Right hindlimb (tissue), 1 donor: Measurements from ENCODE around the gene FMNL2.

Experiments used
- DNase-seq: peaks from one replicate; pipeline ENCODE4 v3.0.0-alpha.2; 2018

FMNL2 gene

DNA sequence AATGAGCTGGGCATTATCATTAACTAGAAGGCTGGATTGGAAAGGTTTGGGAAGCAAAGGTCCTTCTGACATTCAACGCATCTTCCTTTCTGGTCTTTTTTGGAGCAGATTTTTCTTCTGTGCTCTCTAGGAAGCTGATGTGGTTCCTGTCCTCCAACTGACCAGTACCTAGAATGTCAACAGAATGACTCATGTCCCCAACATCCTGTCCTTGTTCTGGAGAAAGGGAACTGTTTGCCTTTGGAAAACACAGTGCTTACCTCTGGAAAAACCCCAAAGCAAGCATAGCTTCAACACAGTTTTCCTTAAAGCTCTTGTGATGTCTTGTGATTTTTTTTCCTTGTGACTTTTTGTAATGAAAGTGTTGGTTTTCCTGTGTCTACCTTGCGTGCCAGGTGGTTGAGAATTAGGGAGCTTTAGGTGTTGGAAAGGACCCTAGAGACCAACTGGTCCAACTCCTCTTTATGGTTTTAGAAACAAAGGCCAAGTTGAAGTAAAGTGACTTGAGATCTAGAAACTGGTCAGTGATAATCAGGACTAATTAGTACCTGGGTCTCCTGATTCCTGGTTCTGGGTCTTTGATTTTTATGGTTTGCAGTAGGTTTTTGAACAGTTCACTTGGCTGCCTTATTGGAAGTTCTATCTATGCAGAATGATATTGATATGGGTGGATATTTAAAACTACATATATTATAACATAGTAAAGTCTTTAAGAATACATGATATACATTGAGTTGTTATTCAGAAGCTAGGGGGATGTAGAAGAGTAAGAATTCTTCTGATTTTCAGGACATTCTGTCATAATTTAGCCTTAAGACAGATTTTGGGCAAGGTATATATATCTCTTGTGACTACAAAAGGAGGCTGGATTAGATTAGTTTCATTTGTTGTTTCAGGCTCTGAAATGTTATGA is 70.5 kb downstream of the FMNL2 start:
- DNase-seq: no peak

DNA sequence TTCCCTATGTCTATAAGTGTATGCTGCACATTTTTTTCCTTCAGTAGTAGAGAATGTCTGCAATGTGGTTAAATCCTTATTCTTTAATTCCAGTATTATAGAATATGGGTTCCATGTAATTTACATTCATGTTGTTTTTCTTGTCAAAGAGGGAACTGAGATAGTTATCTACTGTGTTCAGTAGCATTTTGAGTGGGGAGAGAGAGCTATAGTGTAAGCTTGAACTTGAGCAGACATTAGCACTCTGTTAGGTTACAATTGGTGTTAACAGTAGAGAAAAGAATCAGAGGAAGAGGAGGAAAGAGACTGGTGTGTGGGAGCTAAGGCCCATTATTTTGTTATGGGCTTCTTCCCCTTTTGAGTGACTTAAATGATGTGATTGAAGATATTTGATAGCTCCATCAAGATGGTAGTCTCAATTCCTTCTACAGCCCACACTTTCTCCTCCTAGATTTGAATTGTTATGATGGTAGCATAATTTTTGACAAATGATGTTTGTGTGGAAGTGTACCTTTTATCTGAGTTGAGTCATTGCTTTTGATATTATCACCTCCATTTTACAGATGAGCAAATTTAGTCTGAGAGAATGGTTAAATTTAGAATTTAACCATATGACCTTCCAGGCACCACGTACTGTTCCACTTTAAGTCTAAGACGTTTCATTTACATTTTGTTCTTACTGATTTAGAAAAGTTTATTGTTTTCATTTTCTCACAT is 71.3 kb downstream of the FMNL2 start:
- no peak for DNase-seq

DNA sequence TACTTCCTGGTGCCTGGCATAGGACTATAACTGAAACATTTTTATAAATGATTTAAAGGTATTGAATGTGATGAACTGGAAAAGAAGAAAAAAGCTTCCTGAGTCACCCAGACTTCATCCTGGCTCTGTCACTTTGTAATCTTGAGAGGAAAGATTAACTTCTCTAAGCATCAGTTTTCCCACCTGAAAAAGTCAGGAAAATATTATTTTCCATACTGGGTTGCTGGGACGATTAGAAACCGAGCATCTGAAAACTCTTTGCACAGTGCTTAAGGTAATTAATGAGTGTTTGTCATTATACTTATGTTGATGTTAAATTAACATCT is 71.8 kb downstream of the FMNL2 start:
- DNase-seq: no peak

DNA sequence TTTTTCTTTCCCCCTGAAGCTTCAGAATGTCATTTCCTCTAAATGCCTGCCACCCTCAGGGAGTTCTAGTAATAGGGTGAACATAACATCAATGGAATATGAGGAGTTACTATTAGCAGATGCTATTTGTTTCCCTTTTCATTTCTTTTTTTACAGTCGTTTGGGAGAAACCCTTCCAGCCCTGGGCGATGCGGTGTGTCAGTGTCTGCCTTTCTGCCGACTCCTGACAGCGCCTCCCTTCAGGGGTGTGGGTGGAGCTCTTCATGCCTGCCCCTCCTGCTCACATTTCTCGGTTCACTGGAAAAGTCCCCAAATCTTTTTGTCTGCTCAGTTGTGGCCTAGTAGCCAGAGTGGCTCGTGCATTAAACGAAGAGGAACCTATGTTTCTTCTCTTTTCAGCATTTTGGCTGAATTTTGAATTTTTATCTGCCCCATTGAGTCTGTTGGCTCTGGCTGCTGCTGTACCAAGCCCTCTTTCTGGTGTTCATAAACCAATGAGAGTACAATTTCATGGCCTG is 72.3 kb downstream of the FMNL2 start:
- DNase-seq: no peak

DNA sequence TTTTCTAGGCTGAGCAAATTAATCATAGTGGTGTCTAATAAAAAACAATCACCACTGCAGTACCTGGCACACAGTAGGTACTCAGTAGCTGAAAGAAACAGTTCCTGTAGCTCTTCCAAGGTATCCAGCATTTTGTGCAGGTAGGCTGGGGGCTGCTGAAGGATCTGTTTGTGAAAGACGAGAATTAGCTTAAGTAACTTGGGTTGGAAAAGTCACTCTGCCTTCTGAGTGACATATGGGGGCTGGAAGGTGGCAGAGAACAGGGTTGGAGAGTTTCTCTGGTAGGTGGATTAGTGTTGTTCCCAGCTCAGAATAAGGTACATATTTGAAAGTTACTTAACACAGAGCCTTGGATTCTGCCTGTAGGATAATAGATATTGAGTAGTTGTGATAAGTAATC is 72.8 kb downstream of the FMNL2 start:
- DNase-seq: no peak

DNA sequence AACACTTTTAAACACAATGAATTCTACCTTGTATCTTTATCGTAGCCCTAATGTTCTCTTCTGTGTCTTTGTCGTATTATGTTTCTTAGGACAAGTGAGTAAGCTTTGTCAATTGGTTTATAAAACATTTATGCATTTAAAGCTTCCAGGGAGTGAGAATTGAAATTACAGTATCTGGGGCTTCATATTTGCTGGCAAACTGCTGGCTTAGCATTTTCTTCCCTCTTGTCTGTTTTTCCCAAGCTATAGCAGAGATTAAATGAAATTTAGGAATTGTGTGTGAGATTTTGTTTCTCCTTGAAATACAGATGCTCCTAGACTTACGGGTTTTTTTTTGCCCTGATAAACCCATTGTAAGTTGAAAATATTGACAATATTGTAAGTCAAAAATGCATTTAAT is 73.3 kb downstream of the FMNL2 start:
- no peak for DNase-seq

DNA sequence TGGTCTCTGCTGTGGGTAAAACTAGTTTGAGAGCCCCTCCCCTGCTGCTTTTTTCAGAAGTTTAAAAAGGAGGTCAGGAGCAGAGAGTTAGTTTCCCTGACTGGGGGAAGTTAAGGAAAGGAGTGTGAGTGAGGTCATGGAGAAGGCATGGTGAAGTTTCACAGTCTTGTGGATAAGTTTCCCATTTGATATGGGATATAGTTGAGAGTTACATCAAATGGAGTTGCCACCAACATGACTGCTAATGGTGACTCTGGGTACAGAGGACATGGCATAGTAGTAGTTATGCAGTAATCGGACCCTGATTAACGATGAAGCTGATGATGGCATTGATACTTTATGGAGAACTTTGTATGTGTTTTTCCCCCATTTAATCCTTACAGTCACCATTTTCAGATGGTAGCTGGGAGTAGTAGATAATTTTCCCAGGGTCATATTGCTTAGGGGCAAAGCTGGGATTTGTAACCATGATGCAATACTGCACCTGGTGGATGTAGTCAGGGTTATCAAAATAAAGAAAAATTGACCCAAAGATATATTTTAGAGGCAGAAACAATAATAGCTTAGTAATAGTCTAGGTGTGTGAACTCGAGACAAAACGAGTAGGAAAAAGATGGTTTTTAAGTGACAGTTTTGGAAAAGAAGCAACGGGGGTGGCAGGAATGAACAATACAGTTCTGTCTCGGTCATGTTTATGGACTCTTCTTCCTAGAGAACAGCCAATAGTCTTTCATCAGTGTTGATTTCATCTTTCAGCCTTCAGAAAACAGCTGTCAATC is 74.6 kb downstream of the FMNL2 start:
- DNase-seq: no peak

DNA sequence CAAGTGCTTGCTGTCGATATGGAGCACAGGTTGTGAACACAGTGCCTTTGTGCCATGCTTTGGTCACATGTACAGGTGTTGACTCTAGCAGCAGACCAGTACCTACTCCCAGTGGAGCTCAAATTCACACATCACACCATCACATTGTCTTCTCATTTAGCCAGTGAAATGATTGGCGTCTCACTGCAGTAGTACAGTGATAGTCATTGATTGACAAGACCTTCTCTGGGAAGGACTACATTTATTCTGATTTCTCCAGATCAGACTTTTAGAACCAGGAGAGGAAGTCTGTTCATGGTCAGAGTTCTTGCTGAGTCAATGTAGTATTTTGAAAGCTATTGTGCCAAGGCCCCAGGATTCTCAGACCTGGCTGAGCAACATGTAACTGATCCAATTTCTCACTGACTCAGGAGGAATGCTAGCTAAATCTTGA is 75.2 kb downstream of the FMNL2 start:
- no peak for DNase-seq

DNA sequence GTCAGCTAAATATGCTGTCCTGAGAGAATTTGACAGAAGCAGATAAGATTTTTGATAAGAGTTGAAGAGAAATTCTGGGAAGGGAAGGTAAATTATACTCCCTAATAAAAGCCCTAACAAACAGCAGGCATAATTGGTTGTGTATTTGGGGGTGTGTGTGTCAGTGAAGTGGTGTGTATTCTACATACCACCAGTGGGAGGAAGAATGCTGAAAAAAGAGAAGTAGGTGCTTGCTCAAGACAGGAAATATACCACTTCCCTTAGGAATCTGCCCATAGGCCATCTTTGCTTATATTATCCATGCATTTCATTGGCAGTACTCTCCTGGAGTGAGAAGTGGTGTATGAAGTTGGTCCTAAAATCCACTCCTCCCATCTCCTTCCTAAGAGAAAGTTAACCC is 76.2 kb downstream of the FMNL2 start:
- no peak for DNase-seq

DNA sequence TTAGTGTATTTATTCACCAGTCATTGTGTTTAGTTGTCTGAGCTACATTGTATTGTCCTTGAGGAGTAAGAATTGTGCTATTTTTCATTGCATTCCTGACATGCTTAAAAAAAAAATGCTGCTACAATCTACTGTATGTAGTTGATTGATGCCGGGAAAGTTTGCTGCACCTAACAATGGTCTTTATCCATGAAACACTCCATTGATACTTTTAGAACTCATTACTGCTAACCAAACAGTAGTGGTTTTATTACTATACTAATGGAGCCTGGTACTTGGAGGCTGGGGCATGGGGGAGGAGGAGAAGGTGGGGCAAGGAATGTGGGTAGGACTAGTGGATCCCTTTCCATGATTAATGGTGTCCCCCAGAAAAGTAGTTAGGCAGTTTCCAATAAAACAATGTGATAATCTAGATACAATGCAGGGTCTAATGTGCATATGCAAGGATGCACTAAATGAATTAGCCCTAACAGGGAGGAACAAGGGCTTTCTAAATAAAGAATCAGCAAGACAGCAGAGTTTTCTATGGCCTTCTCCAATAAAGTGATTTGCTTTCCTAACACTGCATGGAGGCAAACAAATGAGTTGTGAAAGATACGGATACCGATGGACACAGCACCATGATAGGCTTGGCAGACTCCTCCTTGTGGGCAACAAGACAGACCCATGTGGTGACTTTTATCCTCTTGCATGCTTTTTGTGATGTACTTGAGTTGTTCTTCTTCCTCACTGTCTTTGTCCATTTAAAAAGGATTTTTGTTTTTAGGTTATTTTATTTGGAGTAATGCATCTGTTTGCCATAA is 78.5 kb downstream of the FMNL2 start:
- DNase-seq: no peak

DNA sequence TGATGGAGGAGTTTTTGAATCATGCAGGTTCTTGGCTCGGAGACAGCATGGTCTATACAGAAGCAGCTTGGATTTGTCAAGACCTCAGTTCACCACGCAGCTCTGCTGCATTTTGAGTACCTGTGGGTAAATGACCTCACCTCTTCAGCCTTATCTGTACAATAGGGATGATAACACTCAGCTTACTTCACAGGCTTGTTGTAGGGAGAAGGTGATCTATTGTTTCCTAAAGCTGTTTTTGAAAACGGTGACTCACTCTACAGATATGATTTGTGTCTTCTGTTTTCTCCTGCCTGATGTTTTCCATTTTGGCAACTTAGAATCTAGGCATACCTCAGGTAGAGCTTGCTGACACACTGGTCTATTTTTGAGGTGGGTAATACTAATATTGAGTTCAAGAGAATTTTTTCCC is 80.3 kb downstream of the FMNL2 start:
- DNase-seq: no peak

DNA sequence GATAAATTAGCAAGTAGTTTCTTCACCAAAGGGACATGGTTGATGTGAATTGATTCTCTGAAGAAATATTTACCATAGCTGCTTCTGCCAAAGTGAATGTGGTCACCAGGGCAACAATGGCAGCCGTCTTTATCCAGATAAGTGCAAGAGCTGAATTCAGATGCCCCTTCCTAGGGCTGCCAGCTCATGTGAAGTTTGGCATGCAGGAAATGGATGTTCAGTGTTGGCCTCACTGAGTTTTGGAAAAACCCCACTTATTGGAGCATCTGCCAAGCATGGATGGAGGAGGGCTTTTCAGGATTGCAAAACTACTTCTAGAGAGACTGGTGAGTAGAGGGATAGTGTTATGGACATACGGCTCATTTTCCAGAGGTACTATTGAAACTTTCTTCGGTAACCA is 80.8 kb downstream of the FMNL2 start:
- no peak for DNase-seq

DNA sequence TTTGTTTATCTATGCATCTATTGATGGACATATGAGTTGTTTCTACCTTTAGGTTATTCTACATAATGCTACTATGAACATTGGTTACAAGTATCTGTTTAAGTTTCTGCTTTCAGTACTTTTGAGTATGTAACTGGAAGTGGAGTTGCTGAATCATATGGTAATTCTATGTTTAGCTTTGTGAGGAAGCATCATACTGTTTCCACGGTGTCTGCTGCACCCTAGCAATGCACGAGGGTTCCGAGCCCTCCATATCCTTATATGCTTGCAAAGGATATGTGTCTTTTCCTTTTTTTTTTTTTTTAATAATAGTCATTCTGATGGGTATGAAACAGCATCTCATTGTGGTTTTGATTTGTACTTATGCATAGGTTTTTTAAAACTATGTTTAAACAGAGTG is 83.7 kb downstream of the FMNL2 start:
- no peak for DNase-seq

DNA sequence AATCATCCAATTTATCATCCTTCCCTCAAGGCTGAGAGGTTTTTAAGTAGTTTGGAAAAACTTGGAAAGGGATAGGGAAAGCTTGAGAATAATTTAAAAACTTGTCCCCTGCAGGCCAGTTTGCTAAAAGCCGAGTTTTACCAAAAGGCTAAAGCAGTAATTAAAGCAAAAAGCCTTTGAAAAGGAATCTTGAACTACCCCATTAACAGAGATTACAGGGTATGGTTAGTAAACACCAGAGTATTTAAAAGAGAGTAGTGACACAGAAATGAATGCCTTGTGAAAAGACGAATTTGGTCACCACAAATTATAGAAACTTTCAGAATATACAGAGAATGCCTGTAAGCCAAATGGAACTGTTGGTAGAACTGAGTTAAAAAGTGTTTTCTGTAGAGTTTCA is 85.0 kb downstream of the FMNL2 start:
- no peak for DNase-seq

DNA sequence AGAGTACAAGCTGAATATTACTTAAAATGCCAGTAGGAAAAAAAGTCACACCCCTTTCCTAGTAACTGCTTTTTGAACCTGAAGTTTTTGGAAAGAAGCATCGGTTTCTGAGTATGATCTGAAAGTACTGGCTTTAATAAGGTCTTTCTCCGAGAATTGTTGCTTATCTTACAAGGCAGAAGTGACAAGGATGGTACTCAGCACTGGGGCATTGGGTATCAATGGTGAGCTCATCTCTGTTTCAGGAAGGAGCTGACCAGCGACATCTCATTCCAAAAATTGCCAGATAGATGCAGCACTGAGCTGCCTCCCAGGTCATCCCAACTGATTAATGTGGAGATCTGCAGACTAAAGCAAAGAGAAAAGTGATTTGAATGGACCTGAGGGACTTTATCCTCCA is 85.4 kb downstream of the FMNL2 start:
- DNase-seq: no peak

DNA sequence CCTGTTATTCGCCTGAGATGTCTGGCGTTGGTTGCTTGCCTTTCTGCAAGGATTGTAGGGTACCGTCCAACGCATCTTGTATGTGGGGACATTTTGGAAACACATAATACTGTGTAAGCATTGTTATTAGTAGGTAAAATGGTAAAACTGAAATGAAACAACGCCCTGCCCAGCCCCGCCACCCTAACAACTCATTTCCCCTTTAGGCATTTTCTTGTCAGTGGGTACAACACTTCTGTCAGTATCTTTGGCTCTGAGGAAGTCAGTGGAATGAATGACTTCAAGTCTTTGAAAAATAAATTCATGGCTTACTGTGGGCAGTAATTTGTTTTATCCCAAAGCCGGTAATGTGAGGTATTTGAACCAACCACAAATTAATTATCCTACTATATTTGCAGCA is 86.0 kb downstream of the FMNL2 start:
- no peak for DNase-seq

DNA sequence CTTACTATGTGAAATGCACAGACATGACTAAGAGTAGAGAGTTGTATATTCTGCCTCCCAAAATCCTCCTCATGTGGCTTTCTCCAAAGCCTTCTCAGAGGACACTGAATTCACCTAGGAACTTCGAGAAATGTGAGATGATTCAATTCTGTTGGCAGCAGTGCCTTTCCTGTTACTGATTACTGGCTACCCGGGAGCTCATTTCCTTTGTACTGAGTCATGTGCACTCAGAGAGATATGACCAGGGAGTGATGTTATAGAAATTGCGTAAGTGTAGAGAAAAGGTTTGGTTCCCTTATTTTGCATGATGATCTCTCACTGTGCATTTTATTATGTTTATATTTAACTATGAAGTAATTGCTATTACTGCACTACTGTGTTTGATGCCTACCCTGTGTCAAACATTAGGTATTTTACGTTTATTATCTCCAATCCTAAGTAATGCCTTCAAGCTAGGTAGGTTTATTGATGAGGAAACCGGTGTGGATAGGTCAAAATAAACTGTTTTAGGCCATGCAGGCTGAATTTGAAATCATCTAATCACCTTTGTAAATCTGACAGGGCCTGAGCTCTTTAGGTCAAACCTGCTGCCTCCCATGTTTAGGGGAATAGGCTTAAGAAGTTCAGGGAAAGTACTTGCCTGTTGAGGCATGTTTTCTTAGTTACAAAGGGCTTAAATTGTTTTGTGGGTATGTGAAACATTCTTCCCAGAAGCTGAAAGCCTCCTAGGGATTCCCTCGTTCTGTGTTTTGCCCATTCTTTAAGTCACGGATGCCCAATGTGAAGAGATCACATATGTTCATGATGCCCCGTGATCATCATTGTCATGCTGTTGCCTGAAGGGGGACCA is 86.8 kb downstream of the FMNL2 start:
- no peak for DNase-seq

DNA sequence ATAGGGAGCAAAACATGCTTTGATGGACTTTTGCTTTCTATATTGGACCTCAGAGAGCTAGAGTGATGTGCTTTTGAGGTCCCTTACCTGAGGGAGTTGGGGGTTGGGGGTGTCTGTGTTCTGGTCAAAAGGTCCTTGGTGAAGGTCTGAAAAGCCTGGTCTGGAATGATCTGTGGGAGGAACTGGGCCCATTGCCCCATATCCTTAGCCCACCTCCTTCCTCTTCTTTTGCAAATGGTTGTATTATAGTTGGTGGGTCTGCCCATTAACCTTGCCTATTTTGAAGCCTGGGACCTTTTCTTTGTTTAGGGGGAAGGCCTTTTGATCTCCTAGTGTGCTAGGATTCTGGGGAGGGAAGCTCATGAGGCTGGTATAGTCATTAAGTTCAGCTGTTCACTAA is 88.7 kb downstream of the FMNL2 start:
- no peak for DNase-seq

DNA sequence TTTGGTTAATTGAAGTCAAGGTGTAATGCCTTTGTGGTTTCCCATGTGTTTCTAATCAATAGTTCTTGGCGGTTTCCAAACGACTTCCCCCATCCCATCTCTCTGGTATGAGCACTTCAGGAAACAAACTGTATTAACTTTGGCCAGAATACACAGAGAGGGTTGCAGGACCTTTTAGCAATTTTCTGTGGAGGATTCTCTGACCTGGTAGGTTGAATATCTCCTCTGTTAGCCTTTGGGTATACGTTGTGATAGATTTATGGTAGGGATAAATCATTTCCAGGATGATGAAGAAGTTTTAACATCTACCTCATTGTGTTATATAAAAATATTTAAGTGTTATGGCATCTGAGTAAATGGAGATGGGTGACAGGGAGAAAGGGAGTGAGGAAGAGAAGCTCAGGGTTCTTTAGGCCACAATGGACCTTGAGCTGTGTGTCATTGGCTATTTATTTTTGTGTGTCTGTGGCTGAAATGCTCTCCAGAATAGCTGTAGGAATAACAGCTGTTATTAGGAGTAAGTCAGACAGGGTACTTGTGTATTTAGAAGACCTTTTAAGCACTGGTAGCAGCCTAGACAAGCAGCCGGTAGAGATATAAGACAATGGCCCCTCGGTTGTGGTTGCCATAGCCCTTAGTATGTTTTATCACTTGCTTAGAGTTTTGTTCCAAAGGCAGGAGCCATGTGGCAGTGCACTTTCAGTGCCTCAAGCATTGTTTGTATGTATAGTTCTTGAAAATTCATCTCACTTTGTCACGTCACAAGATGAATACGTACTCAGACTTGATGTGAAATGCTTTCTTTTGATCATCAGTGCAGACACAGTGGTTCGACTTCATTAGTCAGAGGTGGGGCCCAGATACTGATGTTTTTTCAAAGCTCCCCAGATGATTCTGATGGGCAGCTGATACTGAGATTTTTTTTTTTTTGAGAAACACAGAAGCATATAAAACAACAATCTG is 91.1 kb downstream of the FMNL2 start:
- no peak for DNase-seq

DNA sequence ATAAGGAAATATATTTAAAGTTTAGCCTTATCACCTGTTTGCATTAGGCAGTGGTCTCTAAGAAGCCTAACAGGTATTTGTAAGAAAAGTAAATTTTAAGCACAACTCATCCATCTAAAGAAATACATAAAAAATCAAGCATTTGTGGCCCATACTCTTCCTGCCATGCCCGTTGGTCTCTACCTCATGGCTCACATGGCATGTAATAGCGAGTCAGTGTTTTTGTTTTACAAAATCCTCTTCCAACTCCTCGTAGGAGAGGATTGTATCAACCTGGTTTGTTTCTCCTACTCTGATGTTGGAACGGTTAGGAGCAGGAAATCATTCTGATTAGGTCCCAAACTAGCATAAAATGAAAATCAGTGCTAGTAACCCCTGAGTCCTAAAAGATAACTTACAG is 91.8 kb downstream of the FMNL2 start:
- no peak for DNase-seq
